Measurements from ENCODE around the gene ZNF778.
A peak's percentile ranks its signal among the peaks of the same experiment; 100 is the strongest.

ZNF778 gene

DNA sequence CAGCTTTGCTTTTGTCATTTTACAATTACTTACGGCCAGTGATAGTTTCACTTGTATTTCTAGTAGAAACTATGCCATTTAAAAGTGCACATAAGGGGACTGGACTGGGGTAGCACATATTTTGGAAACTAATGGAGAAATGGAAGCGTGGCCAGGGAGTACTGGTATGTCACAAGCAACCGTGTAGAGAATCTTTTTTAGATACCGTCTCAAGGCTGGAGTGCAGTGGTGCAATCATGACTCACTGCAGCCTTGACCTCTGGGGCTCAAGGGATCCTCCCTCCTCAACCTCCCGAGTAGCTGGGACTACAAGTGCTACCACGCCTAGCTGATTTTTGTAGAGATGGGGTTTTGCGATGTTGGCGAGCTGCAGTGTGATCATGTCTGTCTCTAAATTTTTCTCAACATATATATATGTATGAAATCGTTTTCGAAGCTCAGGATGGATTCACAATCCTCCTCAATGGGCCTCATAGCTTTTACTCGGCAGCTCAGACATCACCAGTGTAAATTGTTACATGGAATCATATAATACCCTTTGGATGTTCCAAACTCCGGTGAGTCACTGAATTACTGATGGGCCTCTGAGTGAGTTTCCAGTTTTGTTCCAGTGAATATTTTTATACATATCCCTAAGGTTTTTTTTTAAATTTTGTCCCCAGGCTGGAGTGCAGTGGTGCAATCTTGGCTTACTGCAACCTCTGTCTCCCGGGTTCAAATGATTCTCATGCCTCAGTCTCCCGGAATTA, 51.7 kb downstream of the ZNF778 start:
- Histone ChIP-seq H3K9ac (ENCODE audit: low read length) (no peak overlapping the region), H3K4me1 (ENCODE audit: control insufficient read depth, insufficient read depth, low read length) (no peaks in the 10 kb centered on the region), H3K27ac (ENCODE audit: low read depth, low read length) (no peak overlapping the region), H3K27me3 (ENCODE audit: control insufficient read depth, insufficient read depth, low read length) (no peaks in the 10 kb centered on the region), H3K4me3 (ENCODE audit: low read depth, low read length) (no peak overlapping the region), H3K9me3 (ENCODE audit: control insufficient read depth, insufficient read depth, low read depth, low read length) (no peaks in the 10 kb centered on the region), H3K36me3 (ENCODE audit: control insufficient read depth, insufficient read depth, low read length) (peaks cover 77% of the 10 kb centered on the region)

DNA sequence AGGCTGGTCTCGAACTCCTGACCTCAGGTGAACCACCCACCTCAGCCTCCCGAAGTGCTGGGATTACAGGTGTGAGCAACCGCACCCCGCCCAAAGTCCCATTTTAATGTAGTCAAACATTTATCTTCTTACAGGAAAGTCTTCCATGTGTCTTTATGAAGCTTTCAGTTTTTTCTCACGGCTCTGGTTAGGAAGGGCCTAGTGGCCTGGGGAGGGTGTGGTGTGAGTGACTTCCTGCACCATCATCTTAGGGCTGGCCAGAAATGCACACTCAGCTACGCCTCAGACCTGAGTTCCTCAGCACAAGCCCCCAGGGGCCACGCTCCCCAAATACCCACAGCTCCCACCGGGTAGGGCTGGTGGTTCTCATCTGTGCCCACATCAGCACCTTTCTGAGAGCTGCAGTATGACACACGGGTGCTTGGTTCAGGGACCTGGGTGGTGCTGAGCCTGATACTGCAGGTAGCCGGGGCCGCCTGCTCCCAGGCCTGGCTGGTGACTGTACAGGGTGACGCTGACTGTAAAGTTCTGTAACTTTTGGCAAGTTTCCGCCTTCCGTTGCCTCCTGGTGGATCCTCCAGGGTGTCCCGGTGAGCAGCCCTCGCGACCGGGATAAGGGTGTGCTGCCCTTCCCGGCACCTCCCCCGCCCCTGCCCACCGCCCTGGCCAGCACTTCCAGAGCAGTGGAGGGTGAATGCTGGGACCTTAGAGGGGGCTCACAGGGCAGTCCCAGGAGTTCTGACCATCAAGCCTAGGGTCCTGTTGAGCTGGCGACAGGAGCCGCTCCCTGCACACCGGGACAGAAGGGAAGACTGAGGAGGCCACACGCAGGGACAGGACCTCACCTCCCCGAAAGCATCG, 52.5 kb downstream of the ZNF778 start:
- no peak overlapping the region for H3K4me3 ChIP-seq (ENCODE audit: low read depth, low read length)
- H3K9me3 ChIP-seq (ENCODE audit: control insufficient read depth, insufficient read depth, low read depth, low read length): no peaks in the 10 kb centered on the region
- H3K36me3 ChIP-seq (ENCODE audit: control insufficient read depth, insufficient read depth, low read length): peaks cover 80% of the 10 kb centered on the region
- H3K27ac ChIP-seq (ENCODE audit: low read depth, low read length): no peak overlapping the region
- H3K27me3 ChIP-seq (ENCODE audit: control insufficient read depth, insufficient read depth, low read length): no peaks in the 10 kb centered on the region
- H3K4me1 ChIP-seq (ENCODE audit: control insufficient read depth, insufficient read depth, low read length): no peaks in the 10 kb centered on the region
- no peak overlapping the region for H3K9ac ChIP-seq (ENCODE audit: low read length)

DNA sequence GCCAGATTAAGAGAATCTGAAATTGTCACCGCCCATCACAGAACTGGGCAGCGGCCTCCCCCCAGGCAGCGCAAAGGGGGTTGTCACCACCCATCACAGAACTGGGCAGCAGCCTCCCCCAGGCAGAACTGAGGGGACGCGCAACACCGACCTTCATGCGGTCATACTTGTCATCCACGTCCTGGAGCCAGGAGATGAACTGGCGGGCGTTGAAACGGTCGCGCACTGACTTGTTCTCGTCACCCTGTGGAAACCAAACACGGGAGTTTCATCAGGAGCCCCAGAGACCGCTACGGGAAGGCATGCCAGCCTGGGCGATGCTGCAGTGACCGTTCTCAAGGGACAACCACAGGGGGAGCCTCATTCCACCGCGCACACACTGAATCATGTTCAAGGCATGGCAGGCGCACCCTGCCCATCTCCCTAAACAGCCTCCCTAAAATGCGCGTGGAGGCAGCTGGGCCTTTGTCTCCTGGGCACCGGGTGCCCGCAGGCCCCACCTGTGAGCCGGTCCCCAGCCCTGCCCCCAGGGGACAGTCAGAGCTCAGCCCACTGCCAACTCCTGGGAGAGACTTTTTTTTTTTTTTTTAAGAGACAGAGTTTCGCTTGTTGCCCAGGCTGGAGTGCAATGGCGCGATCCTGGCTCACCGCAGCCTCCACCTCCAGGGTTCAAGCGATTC, 53.3 kb downstream of the ZNF778 start:
- Histone ChIP-seq H3K4me1 (ENCODE audit: control insufficient read depth, insufficient read depth, low read length) (no peaks in the 10 kb centered on the region), H3K27ac (ENCODE audit: low read depth, low read length) (no peak overlapping the region), H3K9ac (ENCODE audit: low read length) (no peak overlapping the region), H3K36me3 (ENCODE audit: control insufficient read depth, insufficient read depth, low read length) (peaks cover 82% of the 10 kb centered on the region), H3K27me3 (ENCODE audit: control insufficient read depth, insufficient read depth, low read length) (no peaks in the 10 kb centered on the region), H3K4me3 (ENCODE audit: low read depth, low read length) (no peak overlapping the region), H3K9me3 (ENCODE audit: control insufficient read depth, insufficient read depth, low read depth, low read length) (no peaks in the 10 kb centered on the region)

DNA sequence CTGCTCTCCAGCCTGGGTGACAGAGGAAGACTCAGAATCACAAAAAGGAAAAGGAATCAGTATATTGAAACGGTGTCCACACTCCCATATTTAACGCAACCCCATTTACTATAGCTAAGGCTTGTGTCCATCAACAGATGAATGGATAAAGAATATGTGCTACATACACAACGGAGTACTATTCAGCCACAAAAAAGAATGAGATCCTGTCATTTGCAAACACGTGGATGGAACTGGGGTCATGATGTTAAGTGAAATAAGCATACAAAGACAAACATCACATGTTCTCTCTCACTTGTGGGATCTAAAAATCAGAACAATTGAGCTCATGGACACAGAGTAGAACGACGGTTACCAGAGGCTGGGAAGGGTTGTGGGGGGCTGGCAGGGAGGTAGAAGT, 55.1 kb downstream of the ZNF778 start:
- Histone ChIP-seq H3K9ac (ENCODE audit: low read length) (no peak overlapping the region), H3K4me1 (ENCODE audit: control insufficient read depth, insufficient read depth, low read length) (no peaks in the 10 kb centered on the region), H3K4me3 (ENCODE audit: low read depth, low read length) (no peak overlapping the region), H3K27ac (ENCODE audit: low read depth, low read length) (no peak overlapping the region), H3K27me3 (ENCODE audit: control insufficient read depth, insufficient read depth, low read length) (no peaks in the 10 kb centered on the region), H3K36me3 (ENCODE audit: control insufficient read depth, insufficient read depth, low read length) (peaks cover 85% of the 10 kb centered on the region), H3K9me3 (ENCODE audit: control insufficient read depth, insufficient read depth, low read depth, low read length) (no peaks in the 10 kb centered on the region)

DNA sequence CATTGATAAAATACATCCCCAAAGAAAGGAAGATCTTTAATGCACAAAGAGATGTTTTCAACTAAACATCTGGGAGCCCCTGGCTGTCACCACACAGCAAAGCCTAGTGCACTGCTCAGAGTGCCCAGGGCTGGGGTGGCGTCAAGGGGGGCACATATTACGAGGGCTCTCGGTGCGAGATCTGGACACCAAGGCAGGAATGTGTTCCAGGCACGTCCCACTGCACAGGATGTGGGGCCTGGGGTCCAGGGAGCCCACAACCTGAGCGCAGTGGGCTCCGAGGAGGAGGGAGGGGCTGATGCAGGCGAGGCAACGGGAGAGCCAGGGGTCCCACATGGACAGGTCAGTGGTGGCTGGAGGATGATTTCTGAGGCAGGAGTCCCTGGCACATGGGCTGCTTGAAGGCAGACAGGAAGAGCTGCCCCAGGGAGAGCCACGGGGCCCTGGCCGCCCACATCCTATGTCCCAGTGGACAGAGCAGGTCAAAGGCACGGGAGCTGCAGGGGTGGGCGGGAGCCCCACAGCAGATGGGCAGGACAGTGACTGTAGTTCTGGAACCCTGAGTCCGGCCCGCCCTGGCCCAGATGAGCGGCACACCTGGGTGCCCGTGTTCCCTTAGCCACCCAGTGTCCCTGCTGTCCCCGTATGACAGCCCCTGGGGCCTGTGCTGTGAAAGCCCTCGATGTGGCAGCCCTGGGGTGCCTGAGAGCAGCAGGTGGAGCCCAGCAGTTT, 56.4 kb downstream of the ZNF778 start:
- H3K4me1 ChIP-seq (ENCODE audit: control insufficient read depth, insufficient read depth, low read length): no peaks in the 10 kb centered on the region
- no peak overlapping the region for H3K9ac ChIP-seq (ENCODE audit: low read length)
- no peaks in the 10 kb centered on the region for H3K9me3 ChIP-seq (ENCODE audit: control insufficient read depth, insufficient read depth, low read depth, low read length)
- peaks cover 93% of the 10 kb centered on the region for H3K36me3 ChIP-seq (ENCODE audit: control insufficient read depth, insufficient read depth, low read length)
- no peak overlapping the region for H3K4me3 ChIP-seq (ENCODE audit: low read depth, low read length)
- no peak overlapping the region for H3K27ac ChIP-seq (ENCODE audit: low read depth, low read length)
- no peaks in the 10 kb centered on the region for H3K27me3 ChIP-seq (ENCODE audit: control insufficient read depth, insufficient read depth, low read length)

DNA sequence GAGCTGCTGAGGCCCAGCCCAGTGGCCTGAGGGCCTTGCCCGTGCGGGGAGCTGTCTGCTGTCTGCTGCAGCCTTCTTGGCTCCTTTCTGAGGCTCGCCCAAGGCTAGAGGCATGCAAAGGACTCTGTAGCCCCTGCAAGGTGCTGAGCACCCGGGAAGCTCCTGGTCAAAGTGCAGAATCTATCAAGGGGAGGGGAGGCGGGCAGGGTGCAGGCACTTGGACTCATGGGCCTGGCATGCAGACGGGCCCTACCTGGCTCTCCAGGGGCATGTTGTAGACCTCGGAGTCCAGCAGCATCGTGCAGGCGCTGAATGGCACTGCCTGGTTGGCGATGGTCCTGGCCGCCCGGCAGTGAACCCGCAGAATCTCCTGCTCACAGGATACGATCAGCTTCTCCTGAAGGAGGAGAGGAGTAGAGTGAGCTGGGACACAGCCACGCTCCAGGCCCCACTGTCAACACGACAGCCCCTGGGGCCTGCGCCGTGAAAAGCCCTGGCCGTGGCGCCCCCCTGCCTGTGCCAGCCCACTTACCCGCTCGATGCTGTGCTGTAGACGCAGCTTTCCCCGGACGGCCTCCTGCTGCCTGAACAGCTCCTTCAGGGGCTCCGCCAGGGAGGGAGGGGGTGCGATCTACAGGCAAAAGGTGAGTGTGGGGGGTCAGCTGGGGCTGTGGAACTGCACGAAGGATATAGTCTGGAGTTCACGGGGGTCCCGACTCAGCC, 57.2 kb downstream of the ZNF778 start:
- peaks cover 86% of the 10 kb centered on the region for H3K36me3 ChIP-seq (ENCODE audit: control insufficient read depth, insufficient read depth, low read length)
- no peak overlapping the region for H3K9ac ChIP-seq (ENCODE audit: low read length)
- no peaks in the 10 kb centered on the region for H3K9me3 ChIP-seq (ENCODE audit: control insufficient read depth, insufficient read depth, low read depth, low read length)
- no peak overlapping the region for H3K27ac ChIP-seq (ENCODE audit: low read depth, low read length)
- H3K27me3 ChIP-seq (ENCODE audit: control insufficient read depth, insufficient read depth, low read length): no peaks in the 10 kb centered on the region
- no peaks in the 10 kb centered on the region for H3K4me1 ChIP-seq (ENCODE audit: control insufficient read depth, insufficient read depth, low read length)
- no peak overlapping the region for H3K4me3 ChIP-seq (ENCODE audit: low read depth, low read length)

DNA sequence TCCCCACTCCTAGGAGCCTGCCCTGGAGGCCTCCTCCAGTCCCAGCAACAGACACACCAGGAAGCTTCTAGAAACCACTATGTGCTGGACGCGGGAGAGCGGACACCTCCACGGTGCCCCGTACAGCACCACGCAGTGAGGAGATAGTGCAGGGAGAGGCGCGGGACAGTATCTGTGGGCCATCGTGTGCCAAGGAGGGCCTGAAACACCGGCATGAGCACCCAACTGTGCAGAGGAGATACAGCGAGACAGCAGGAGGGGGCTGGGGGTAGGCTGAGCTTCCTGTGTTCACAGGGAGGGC, 57.7 kb downstream of the ZNF778 start:
- H3K9ac ChIP-seq (ENCODE audit: low read length): no peak overlapping the region
- peaks cover 86% of the 10 kb centered on the region for H3K36me3 ChIP-seq (ENCODE audit: control insufficient read depth, insufficient read depth, low read length)

DNA sequence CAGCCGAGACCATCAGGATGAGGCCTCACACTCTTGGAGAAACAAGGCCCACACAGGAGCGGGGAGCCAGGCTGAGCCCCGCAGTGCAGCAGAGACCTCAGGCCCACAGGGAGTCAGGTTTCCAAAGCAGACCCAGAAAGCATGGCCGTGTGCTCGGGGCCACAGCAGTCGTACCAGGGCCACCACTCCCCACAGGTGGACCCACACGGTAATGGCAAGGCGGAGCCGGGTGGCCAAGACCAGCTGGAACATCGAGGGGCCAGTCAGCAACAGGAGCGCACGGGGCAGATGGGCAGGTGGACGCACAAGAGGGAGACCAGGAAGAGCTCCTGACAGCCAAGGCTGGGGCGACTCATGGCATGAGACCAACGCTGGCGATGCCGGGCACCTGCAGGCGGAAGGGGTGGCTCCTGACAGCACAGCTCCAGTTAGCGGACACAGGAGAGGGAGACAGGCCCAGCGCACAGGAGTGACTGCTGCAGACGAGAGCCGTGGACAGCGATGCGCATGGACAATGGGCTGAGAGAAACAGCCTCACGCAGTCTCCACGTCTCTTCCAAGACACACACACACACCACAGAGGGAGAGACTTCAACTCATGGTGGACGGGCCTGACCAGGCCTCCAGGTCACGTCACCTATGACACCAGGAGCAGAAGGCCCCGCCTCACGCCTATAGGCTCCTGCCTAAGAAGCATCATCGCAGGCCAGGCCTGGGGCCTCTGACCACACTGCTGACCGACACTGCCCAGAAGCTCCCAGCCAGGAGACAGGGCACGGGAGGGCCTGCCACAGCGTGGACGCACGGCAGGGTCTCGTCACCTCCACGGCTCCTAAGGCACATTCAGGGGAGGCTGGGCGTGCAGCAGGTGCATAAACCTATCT, 58.6 kb downstream of the ZNF778 start:
- Histone ChIP-seq H3K4me1 (ENCODE audit: control insufficient read depth, insufficient read depth, low read length) (no peaks in the 10 kb centered on the region), H3K4me3 (ENCODE audit: low read depth, low read length) (no peak overlapping the region), H3K27ac (ENCODE audit: low read depth, low read length) (no peak overlapping the region), H3K27me3 (ENCODE audit: control insufficient read depth, insufficient read depth, low read length) (no peaks in the 10 kb centered on the region), H3K36me3 (ENCODE audit: control insufficient read depth, insufficient read depth, low read length) (peaks cover 87% of the 10 kb centered on the region), H3K9ac (ENCODE audit: low read length) (no peak overlapping the region), H3K9me3 (ENCODE audit: control insufficient read depth, insufficient read depth, low read depth, low read length) (no peaks in the 10 kb centered on the region)

More for the DNA sequence above, 57.7 kb downstream of the ZNF778 start:
- Histone ChIP-seq H3K4me1 (ENCODE audit: control insufficient read depth, insufficient read depth, low read length) (no peaks in the 10 kb centered on the region), H3K4me3 (ENCODE audit: low read depth, low read length) (no peak overlapping the region), H3K27me3 (ENCODE audit: control insufficient read depth, insufficient read depth, low read length) (no peaks in the 10 kb centered on the region), H3K27ac (ENCODE audit: low read depth, low read length) (no peak overlapping the region), H3K9me3 (ENCODE audit: control insufficient read depth, insufficient read depth, low read depth, low read length) (no peaks in the 10 kb centered on the region)

DNA sequence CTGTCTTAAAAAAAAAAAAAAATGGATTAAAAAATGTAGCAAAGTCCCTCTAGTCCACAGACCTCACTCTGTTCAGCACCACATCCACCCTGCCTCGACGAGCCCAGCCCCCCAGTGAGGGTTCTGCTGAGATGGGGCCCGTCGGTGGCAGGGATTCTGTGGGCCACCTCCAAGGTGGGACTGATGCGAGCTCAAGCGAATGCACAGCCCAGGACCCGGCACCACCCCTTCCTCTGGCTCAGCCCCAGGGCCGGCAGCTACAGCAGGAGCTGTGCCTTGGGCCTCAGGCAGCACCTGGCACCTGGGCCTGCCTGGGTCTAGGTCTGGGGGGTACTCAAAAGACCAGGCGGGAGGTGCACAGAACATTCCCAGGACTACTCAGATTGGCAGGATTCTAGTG, 59.5 kb downstream of the ZNF778 start:
- Histone ChIP-seq H3K9ac (ENCODE audit: low read length) (no peak overlapping the region), H3K27ac (ENCODE audit: low read depth, low read length) (0 out of 2 replicates have a peak overlapping the region, but pooled peaks have one; percentile 47), H3K4me1 (ENCODE audit: control insufficient read depth, insufficient read depth, low read length) (no peaks in the 10 kb centered on the region), H3K36me3 (ENCODE audit: control insufficient read depth, insufficient read depth, low read length) (peaks cover 87% of the 10 kb centered on the region), H3K9me3 (ENCODE audit: control insufficient read depth, insufficient read depth, low read depth, low read length) (no peaks in the 10 kb centered on the region), H3K27me3 (ENCODE audit: control insufficient read depth, insufficient read depth, low read length) (no peaks in the 10 kb centered on the region), H3K4me3 (ENCODE audit: low read depth, low read length) (no peak overlapping the region)

Data from HUES6 (cell line).